Left renal cortex interstitium (tissue), 4 donors: Measurements from ENCODE around the gene RBMY1F. TPM values are rescaled to one million over a fixed set of nuclear protein-coding genes. Genes with fewer than 3 reads are reported as not detected.
"Not testable (repeated sequence)": the region's sequence is repeated elsewhere in the genome, so short reads cannot be mapped to it uniquely, and the experiment has no call there.

ENCODE experiments used
- DNase-seq, 4 donors: peaks; one replicate each; pipeline ENCODE4 v3.0.0-alpha.2; 2013; ENCODE audit warnings: low read depth in 4 of 4, low spot score in 2 of 4, missing footprints in 1 of 4
- polyA plus RNA-seq, 4 donors: library from polyadenylated mRNA; unstranded; fragments of 120-200 nt; gene quantifications; one replicate each; pipeline ENCODE4 v1.2.1, GENCODE V29; 2013; ENCODE audit not compliant: insufficient read length in 4 of 4

RBMY1F gene
- polyA plus RNA-seq: not detected

DNA sequence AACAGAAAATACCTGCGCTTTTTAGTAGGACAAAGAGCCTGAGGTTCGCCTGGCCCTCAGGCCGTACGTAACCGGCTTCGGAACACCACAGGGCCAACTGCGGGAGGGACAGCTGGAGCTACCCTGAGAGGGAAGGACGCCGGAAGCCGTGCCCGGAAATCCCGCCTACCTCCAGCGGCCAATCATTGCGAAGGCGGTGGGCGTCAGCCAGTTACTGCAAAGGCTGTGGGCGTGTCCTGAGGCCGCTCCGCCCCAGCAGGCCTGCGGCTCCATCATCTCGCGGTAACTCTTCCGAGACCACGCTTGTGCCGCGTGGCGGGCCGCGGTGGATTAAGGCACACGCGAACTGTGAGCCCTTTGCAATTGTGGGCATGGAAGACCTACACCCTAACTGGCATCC lies at the start of gene RBMY1F:
Gene RBMY1F (minus strand): TSS at position 101 of the 400 bp plus-strand sequence. CDS start 1,954 bp downstream, outside the sequence.
- not testable (repeated sequence) for DNase-seq

DNA sequence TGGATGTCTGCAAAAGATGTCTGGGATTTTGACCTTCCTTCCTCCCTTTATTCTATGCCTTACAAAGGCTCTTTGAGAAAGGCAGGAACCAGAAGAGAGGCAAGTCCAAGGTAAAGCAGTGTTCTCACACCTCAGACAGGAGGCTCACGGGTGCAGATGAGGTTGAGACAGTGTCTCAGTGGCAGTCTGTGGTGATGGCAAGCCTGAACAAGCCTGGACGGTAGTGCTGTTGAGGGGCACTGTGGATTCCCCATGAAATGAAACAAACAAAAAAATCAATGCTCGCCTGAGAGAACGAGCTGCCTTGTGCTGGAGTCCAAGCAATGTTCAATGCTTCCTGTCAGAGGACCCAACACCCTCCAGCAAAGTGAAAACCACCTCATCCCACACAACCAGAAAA lies 31.6 kb downstream of the RBMY1F start:
- DNase-seq: not testable (repeated sequence)

- DNase-seq: not testable (repeated sequence)
Observed at GRCh38 chrY:22141011-22141695, 41.6 kb downstream of the RBMY1F start.

DNA sequence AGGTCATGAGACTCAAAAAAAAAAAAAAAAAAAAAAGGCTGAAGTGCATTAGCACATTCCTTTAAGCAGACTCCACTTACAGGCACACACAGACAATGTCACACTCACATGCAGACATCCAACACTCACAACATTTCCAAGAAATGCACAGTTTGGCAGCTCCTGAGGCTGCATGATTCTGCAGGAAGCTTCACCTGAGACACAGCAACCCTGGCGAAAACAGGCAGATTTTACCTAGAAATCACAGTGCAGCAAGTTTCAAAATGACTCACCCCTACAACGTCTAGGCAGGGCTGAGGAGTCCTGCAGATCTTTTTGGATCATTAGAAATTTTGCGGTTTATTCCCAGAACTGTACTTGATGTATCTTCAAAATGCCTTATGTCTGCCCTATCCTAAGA lies 48.0 kb downstream of the RBMY1F start:
- not testable (repeated sequence) for DNase-seq

DNA sequence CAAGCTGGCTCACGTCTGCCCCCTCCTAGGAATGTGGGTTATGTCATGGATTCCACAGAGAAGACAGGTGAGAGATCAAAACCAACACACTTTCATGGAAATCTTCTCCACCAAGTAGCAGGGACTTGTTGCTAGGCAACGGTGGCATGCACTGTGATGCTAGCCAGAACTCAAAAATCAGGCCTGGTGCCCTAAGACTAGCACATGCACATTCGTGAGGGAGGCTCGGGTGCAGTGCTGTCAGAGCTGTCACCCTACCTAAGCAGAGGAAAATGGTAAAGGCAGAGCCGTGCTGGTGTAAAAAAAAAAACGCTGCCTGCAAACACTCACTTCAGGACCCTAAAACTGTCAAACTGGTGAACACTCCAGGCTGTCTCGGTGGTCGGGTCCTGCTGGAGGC lies 52.2 kb downstream of the RBMY1F start:
- not testable (repeated sequence) for DNase-seq

Other genes starting within 250 kb of the RBMY1F start
- gene RBMY1J, start 220.5 kb upstream of the RBMY1F start, polyA plus RNA-seq: not detected